T-helper 9 cell (primary cell): ENCODE results near the gene STEAP1B.
"Not testable (repeated sequence)": the region's sequence is repeated elsewhere in the genome, so short reads cannot be mapped to it uniquely, and the experiment has no call there.

Experiments
- DNase-seq: peaks from one replicate; pipeline ENCODE4 v3.0.0-alpha.2; 2020
- total RNA-seq, 2 donors: gene quantifications; one replicate each; lab custom pipeline; 2026; lab: John Stamatoyannopoulos, UW

The STEAP1B gene
- 0 reads per million in 2 donors for total RNA-seq

GRCh38 chr7:22499888-22500689 is at the start of gene STEAP1B:
TSS of gene STEAP1B (minus strand) at chr7:22500188. CDS start at chr7:22494855, 5,333 bp downstream.
- peak; percentile 76 for DNase-seq

- no peak for DNase-seq
These were observed 49.1 kb upstream of the STEAP1B start for GRCh38 chr7:22549051-22549450.

- no peak for DNase-seq
These were observed 48.3 kb upstream of the STEAP1B start for GRCh38 chr7:22548313-22548712.

GRCh38 chr7:22546769-22547168 is 46.8 kb upstream of the STEAP1B start:
- DNase-seq: no peak

- DNase-seq: no peak
These were observed 45.5 kb upstream of the STEAP1B start for GRCh38 chr7:22545529-22545928.

- DNase-seq: no peak
These were observed 44.3 kb upstream of the STEAP1B start for GRCh38 chr7:22544245-22544644.

GRCh38 chr7:22543169-22543568 is 43.2 kb upstream of the STEAP1B start:
- no peak for DNase-seq

- no peak for DNase-seq
These were observed 42.7 kb upstream of the STEAP1B start for GRCh38 chr7:22542669-22543068.

- DNase-seq: no peak
These were observed 42.3 kb upstream of the STEAP1B start for GRCh38 chr7:22542254-22542653.

GRCh38 chr7:22541789-22542188 is 41.8 kb upstream of the STEAP1B start:
- no peak for DNase-seq

GRCh38 chr7:22528537-22528936 is 28.5 kb upstream of the STEAP1B start:
- DNase-seq: not testable (repeated sequence)

GRCh38 chr7:22524353-22524947 is 24.5 kb upstream of the STEAP1B start:
- not testable (repeated sequence) for DNase-seq

- not testable (repeated sequence) for DNase-seq
These were observed 23.7 kb upstream of the STEAP1B start for GRCh38 chr7:22523478-22524352.

- DNase-seq: not testable (repeated sequence)
These were observed 19.6 kb upstream of the STEAP1B start for GRCh38 chr7:22519560-22519959.

GRCh38 chr7:22516950-22517349 is 17.0 kb upstream of the STEAP1B start:
- DNase-seq: not testable (repeated sequence)

- not testable (repeated sequence) for DNase-seq
These were observed 15.0 kb upstream of the STEAP1B start for GRCh38 chr7:22514963-22515362.

GRCh38 chr7:22507320-22507719 is 7.3 kb upstream of the STEAP1B start:
- DNase-seq: not testable (repeated sequence)

GRCh38 chr7:22506316-22507020 is 6.5 kb upstream of the STEAP1B start:
- not testable (repeated sequence) for DNase-seq

- DNase-seq: not testable (repeated sequence)
These were observed 4.5 kb upstream of the STEAP1B start for GRCh38 chr7:22504519-22504918.

GRCh38 chr7:22502104-22502503 is 2.1 kb upstream of the STEAP1B start:
- DNase-seq: not testable (repeated sequence)

- not testable (repeated sequence) for DNase-seq
These were observed 1.3 kb upstream of the STEAP1B start for GRCh38 chr7:22501336-22501735.

GRCh38 chr7:22499044-22499443 is 944 bp downstream of the STEAP1B start:
- DNase-seq: no peak
